GM23338 (cell line): Measurements from ENCODE around the gene EVI5L. TPM values are rescaled to one million over a fixed set of nuclear protein-coding genes. Genes with fewer than 3 reads are reported as not detected.

Experiments used
- ATAC-seq: fragments of 200-7000 bp; cut with Tn5 transposase; 3 replicates; pipeline ENCODE4 v1.9.1; 2020
- DNase-seq: peaks from one replicate; pipeline ENCODE4 v3.0.0-alpha.2; 2015; ENCODE audit warnings: low spot score
- H2AFZ ChIP-seq: fragments of 200-600 bp; sonication (generic); 2 replicates; pipeline ENCODE4 v1.8.0; 2016; ENCODE audit warnings: antibody characterized with exemption, mild to moderate bottlenecking, moderate library complexity
- H3F3A ChIP-seq: fragments of 200-600 bp; sonication (generic); replicated peaks from 2 replicates; pipeline ENCODE4 v1.8.0; 2017; ENCODE audit warnings: antibody characterized with exemption, mixed run types, low read depth
- H3K27ac ChIP-seq: fragments of 200-600 bp; sonication (generic); 2 replicates; pipeline ENCODE4 v1.6.1; 2016; ENCODE audit warnings: low read depth
- H3K27me3 ChIP-seq: fragments of 200-600 bp; sonication (generic); 2 replicates; pipeline ENCODE4 v1.8.0; 2016; ENCODE audit warnings: mild to moderate bottlenecking, mixed run types, moderate library complexity; ENCODE audit not compliant: insufficient read depth
- H3K36me3 ChIP-seq: fragments of 200-600 bp; sonication (generic); 2 replicates; pipeline ENCODE4 v1.8.0; 2016; ENCODE audit warnings: mild to moderate bottlenecking; ENCODE audit not compliant: insufficient read depth
- H3K4me1 ChIP-seq: fragments of 200-600 bp; sonication (generic); 2 replicates; pipeline ENCODE4 v1.8.0; 2016; ENCODE audit warnings: mild to moderate bottlenecking, moderate library complexity; ENCODE audit not compliant: insufficient read depth
- H3K4me2 ChIP-seq: fragments of 200-600 bp; sonication (generic); 2 replicates; pipeline ENCODE4 v1.7.1; 2017; ENCODE audit warnings: mixed run types
- H3K4me3 ChIP-seq: fragments of 200-600 bp; sonication (generic); 2 replicates; pipeline ENCODE4 v1.6.1; 2016; ENCODE audit warnings: mixed run types
- H3K79me2 ChIP-seq: fragments of 200-600 bp; sonication (generic); replicated peaks from 2 replicates; pipeline ENCODE4 v1.8.0; 2017; ENCODE audit warnings: mild to moderate bottlenecking; ENCODE audit not compliant: insufficient read depth
- H3K9me2 ChIP-seq: fragments of 200-600 bp; sonication (generic); 2 replicates; pipeline ENCODE4 v1.8.0; 2017; ENCODE audit not compliant: insufficient read depth
- H4K20me1 ChIP-seq: fragments of 200-600 bp; sonication (generic); replicated peaks from 2 replicates; pipeline ENCODE4 v1.8.0; 2017; ENCODE audit warnings: mild to moderate bottlenecking; ENCODE audit not compliant: insufficient read depth
- H3K27ac Mint-ChIP-seq: 2 replicates; pipeline ENCODE4 v1.8.0; 2020; ENCODE audit warnings: inconsistent platforms, mild to moderate bottlenecking, moderate library complexity, mixed read lengths
- H3K27me3 Mint-ChIP-seq: 3 replicates; pipeline ENCODE4 v1.8.0; 2022; ENCODE audit warnings: low read depth, mild to moderate bottlenecking, moderate library complexity, mixed read lengths, inconsistent platforms; ENCODE audit not compliant: insufficient read depth, poor library complexity
- H3K36me3 Mint-ChIP-seq: 3 replicates; pipeline ENCODE4 v1.8.0; 2021; ENCODE audit warnings: low read depth, mild to moderate bottlenecking, inconsistent platforms, moderate library complexity, mixed read lengths
- H3K4me1 Mint-ChIP-seq: 3 replicates; pipeline ENCODE4 v1.8.0; 2020; ENCODE audit warnings: mild to moderate bottlenecking, inconsistent platforms, mixed read lengths
- H3K4me3 Mint-ChIP-seq: 3 replicates; pipeline ENCODE4 v1.8.0; 2021; ENCODE audit warnings: moderate library complexity, mild to moderate bottlenecking, inconsistent platforms, mixed read lengths
- H3K9me3 Mint-ChIP-seq: 3 replicates; pipeline ENCODE4 v1.8.0; 2020; ENCODE audit warnings: moderate library complexity, mild to moderate bottlenecking, inconsistent platforms, mixed read lengths
- CREB1 ChIP-seq: fragments of 250-450 bp; sonication (Bioruptor Pico); IDR thresholded peaks from 2 replicates; pipeline ENCODE4 v1.5.0; 2020; ENCODE audit warnings: low read depth, mild to moderate bottlenecking, moderate library complexity
- CTCF ChIP-seq, 2 experiments: fragments of 200-600 bp in 1 of 2; sonication (generic) in 1 of 2; conservative IDR thresholded peaks; 2 replicates each; pipeline versions ENCODE4 v1.5.1 to v1.6.1; 2016 to 2017; ENCODE audit warnings: antibody characterized with exemption in 2 of 2, low read depth in 2 of 2, mild to moderate bottlenecking in 2 of 2, moderate library complexity in 1 of 2
- EZH2 ChIP-seq: fragments of 200-600 bp; sonication (generic); IDR thresholded peaks from one replicate; pipeline ENCODE4 v1.8.0; 2017; ENCODE audit warnings: antibody characterized with exemption, mild to moderate bottlenecking, low read depth; ENCODE audit not compliant: unreplicated experiment
- JUNB ChIP-seq: IDR thresholded peaks from one replicate; pipeline ENCODE4 v1.6.1; 2016; ENCODE audit warnings: antibody characterized with exemption; ENCODE audit not compliant: unreplicated experiment
- NANOG ChIP-seq: IDR thresholded peaks from 2 replicates; pipeline ENCODE4 v1.6.1; 2016; ENCODE audit warnings: antibody characterized with exemption, borderline replicate concordance
- POLR2AphosphoS5 ChIP-seq: IDR thresholded peaks from 2 replicates; pipeline ENCODE4 v1.6.1; 2016; ENCODE audit warnings: antibody characterized with exemption, low read depth
- REST ChIP-seq: IDR thresholded peaks from one replicate; pipeline ENCODE4 v1.6.1; 2018; ENCODE audit warnings: antibody characterized with exemption; ENCODE audit not compliant: unreplicated experiment
- STAT1 ChIP-seq: IDR thresholded peaks from one replicate; pipeline ENCODE4 v1.6.1; 2016; ENCODE audit warnings: antibody characterized with exemption; ENCODE audit not compliant: unreplicated experiment
- ZNF114 ChIP-seq: fragments of 250-450 bp; sonication (Bioruptor Pico); IDR thresholded peaks from 2 replicates; pipeline ENCODE4 v1.5.0; 2020; ENCODE audit warnings: mild to moderate bottlenecking, moderate library complexity
- ZNF331 ChIP-seq: fragments of 250-450 bp; sonication (Bioruptor Pico); IDR thresholded peaks from 2 replicates; pipeline ENCODE4 v1.5.0; 2020; ENCODE audit warnings: low read depth, mild to moderate bottlenecking, moderate library complexity
- polyA plus RNA-seq: library from polyadenylated mRNA; unstranded; fragments of >200 nt; fragmentation: Nextera tagmentation; extraction: Ambion mirVana; gene quantifications from 2 replicates; pipeline ENCODE4 v1.2.1, GENCODE V29; 2016
- total RNA-seq: library from RNA; depleted of rRNA; stranded (reverse); fragments of >200 nt; shearing (Covaris generic); gene quantifications from 2 replicates; pipeline ENCODE4 v1.2.3, GENCODE V29; 2014
- TF ChIP-seq, protein P1 (sequence below): IDR thresholded peaks from 2 replicates; pipeline ENCODE4 v1.6.1; 2016; ENCODE audit warnings: antibody characterized with exemption

EVI5L gene
- total and polyA plus RNA-seq, 2 experiments from 2014 or later, result 4.5 to 16.2 TPM

- Histone ChIP-seq H3K27ac (no peak overlapping the region), H3K4me3 (no peak overlapping the region), H3K4me2 (no peak overlapping the region), H4K20me1 (peaks cover 5% of the 10 kb centered on the region; the same call in 1 of the 2 replicates), H3K79me2 (no peaks in the 10 kb centered on the region), H3K36me3 (no peaks in the 10 kb centered on the region), H3K9me2 (no peaks in the 10 kb centered on the region), H3K4me1 (no peaks in the 10 kb centered on the region), H3K27me3 (peaks cover 50% of the 10 kb centered on the region), H2AFZ (no peak overlapping the region), H3F3A (0 out of 2 replicates have a peak, but pooled peaks cover 8% of the 10 kb centered on the region)
- DNase-seq (no peak), ATAC-seq (no peak)
- Mint-ChIP-seq H3K27me3 (peaks cover 43% of the 10 kb centered on the region), H3K4me1 (peaks cover 6% of the 10 kb centered on the region; the same call in 2 of the 3 replicates), H3K4me3 (no peak overlapping the region; the same call in 2 of the 3 replicates), H3K27ac (no peak overlapping the region), H3K9me3 (peaks cover 2% of the 10 kb centered on the region; the same call in 1 of the 3 replicates), H3K36me3 (peaks cover 17% of the 10 kb centered on the region)
- no peak for TF ChIP-seq CTCF (conservative IDR thresholded peaks at IDR 0.05; ENCODE audit: low read depth in 2 of 2)
- no peak for TF ChIP-seq STAT1
- TF ChIP-seq, protein P1, sequence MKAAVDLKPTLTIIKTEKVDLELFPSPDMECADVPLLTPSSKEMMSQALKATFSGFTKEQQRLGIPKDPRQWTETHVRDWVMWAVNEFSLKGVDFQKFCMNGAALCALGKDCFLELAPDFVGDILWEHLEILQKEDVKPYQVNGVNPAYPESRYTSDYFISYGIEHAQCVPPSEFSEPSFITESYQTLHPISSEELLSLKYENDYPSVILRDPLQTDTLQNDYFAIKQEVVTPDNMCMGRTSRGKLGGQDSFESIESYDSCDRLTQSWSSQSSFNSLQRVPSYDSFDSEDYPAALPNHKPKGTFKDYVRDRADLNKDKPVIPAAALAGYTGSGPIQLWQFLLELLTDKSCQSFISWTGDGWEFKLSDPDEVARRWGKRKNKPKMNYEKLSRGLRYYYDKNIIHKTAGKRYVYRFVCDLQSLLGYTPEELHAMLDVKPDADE, result no peak
- no peak for TF ChIP-seq POLR2AphosphoS5
- TF ChIP-seq ZNF331, result no peak
- TF ChIP-seq REST, result no peak
- no peak for TF ChIP-seq NANOG
- TF ChIP-seq JUNB, result no peak
- no peak for TF ChIP-seq CREB1 (CRISPR knock-in tag)
- TF ChIP-seq EZH2, result no peak
- TF ChIP-seq ZNF114 (CRISPR knock-in tag), result no peak
Observed at GRCh38 chr19:7913652-7914051, 83.6 kb downstream of the EVI5L start.
